Measurements from ENCODE around the gene PCDH17.

GRCh38 chr13:57698851-57699250, 67.3 kb downstream of the PCDH17 start:
- TF ChIP-seq CTCF (IDR thresholded peaks at IDR 0.05; ENCODE audit: insufficient read depth, low read length) (no peak), REST (IDR thresholded peaks at IDR 0.05; ENCODE audit: insufficient replicate concordance, low read depth) (no peak), GABPA (IDR thresholded peaks at IDR 0.05; ENCODE audit: low read depth) (no peak), POLR2AphosphoS5 (IDR thresholded peaks at IDR 0.05; ENCODE audit: low read depth) (no peak), SPI1 (IDR thresholded peaks at IDR 0.05; ENCODE audit: borderline replicate concordance, low read depth) (no peak)

All from HL-60 (cell line).